ENCODE measurements around the gene EYS. TPM values are rescaled to one million over a fixed set of nuclear protein-coding genes. Genes with fewer than 3 reads are reported as not detected.

Gene EYS
- total and polyA plus RNA-seq, 4 donors, result not detected

DNA sequence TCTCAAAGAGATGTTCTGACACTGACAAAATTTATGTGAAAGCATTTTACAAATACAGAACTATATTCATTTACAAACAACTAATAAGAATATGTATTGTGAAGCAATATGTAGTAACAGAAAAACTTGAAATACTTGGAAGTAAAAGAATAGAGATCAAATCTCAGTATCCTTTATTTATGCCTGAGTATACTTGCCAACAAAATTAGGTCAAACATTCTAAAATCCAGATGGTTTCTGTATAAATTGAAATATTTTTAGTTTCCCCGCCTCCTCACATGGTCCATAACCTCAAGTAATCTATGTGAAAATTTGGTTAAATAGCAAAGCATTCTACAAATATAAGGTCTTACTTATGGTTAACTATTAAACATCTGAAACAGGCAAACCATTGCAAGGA, 545.4 kb downstream of the EYS start:
- Histone ChIP-seq H3K27me3 (ENCODE audit: control insufficient read depth in 1 of 2, insufficient read depth in 2 of 2, low read length in 1 of 2) (no peaks in the 10 kb centered on the region), H3K4me1 (ENCODE audit: control insufficient read depth in 1 of 2, insufficient read depth in 2 of 2, low read length in 2 of 2) (no peaks in the 10 kb centered on the region), H3K9me3 (ENCODE audit: control insufficient read depth, low read length) (no peaks in the 10 kb centered on the region), H3K4me3 (ENCODE audit: low read length in 2 of 2) (no peak overlapping the region), H3K36me3 (ENCODE audit: control insufficient read depth in 1 of 2, insufficient read depth in 2 of 2, low read length in 1 of 2) (no peaks in the 10 kb centered on the region), H3K27ac (ENCODE audit: low read depth in 1 of 2, low read length in 2 of 2) (no peak overlapping the region)
- intact Hi-C loops (cut with DNase I), result no loop called here
- DNase-seq (no peak), ATAC-seq (ENCODE audit: low FRiP score) (no peak)
- WGBS, 2 donors, result 11 to 26% methylated on average over 1 of the region's 1 CpG

DNA sequence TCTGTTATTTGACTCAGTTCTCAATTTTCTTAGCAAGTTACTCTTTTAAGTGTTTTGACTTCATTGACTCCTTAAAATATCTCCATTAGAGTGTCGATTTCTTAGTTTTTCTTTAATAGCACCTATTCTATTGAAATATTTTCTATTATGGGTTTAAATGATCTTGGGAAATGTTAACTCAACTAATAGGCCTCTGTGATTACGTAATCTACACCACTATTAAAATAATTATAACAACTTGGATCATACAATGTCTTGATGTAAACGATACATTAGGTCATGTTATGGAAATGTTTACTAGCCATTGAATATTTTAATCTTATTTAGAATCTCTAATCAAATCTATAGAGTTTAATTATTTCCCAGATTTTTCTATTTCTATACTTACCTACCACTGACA, 550.0 kb downstream of the EYS start:
- 48 to 61% methylated on average over 3 of the region's 3 CpGs for WGBS, 2 donors
- no peaks in the 10 kb centered on the region for H3K4me1 ChIP-seq (ENCODE audit: control insufficient read depth in 1 of 2, insufficient read depth in 2 of 2, low read length in 2 of 2)
- no peaks in the 10 kb centered on the region for H3K9me3 ChIP-seq (ENCODE audit: control insufficient read depth, low read length)
- no peak overlapping the region for H3K27ac ChIP-seq (ENCODE audit: low read depth in 1 of 2, low read length in 2 of 2)
- ATAC-seq (ENCODE audit: low FRiP score) (no peak), DNase-seq (no peak)
- no peaks in the 10 kb centered on the region for H3K36me3 ChIP-seq (ENCODE audit: control insufficient read depth in 1 of 2, insufficient read depth in 2 of 2, low read length in 1 of 2)
- H3K27me3 ChIP-seq (ENCODE audit: control insufficient read depth in 1 of 2, insufficient read depth in 2 of 2, low read length in 1 of 2), result no peaks in the 10 kb centered on the region
- intact Hi-C loops (cut with DNase I), result no loop called here
- H3K4me3 ChIP-seq (ENCODE audit: low read length in 2 of 2), result no peak overlapping the region

DNA sequence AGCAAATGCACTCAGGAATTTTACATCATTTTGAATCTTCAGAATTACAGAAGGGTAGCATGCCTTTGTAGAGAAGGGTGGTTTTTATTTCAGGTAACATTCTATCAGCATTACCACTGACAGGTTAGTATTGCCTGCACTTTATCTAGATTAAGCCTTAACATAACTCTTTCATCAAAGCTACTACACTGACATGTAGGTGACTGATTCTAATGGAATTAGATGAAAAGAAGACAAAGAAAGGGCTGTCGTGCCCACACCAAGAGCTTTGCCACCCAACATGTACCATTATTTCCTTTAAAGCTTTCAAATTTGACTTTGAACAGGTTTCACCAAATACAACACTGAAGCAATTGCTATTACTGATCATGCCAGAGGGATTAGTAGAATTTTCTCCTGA, 551.9 kb downstream of the EYS start:
- ATAC-seq (ENCODE audit: low FRiP score) (no peak), DNase-seq (no peak)
- Histone ChIP-seq H3K27me3 (ENCODE audit: control insufficient read depth in 1 of 2, insufficient read depth in 2 of 2, low read length in 1 of 2) (no peaks in the 10 kb centered on the region), H3K36me3 (ENCODE audit: control insufficient read depth in 1 of 2, insufficient read depth in 2 of 2, low read length in 1 of 2) (no peaks in the 10 kb centered on the region), H3K4me1 (ENCODE audit: control insufficient read depth in 1 of 2, insufficient read depth in 2 of 2, low read length in 2 of 2) (no peaks in the 10 kb centered on the region), H3K4me3 (ENCODE audit: low read length in 2 of 2) (no peak overlapping the region), H3K9me3 (ENCODE audit: control insufficient read depth, low read length) (no peaks in the 10 kb centered on the region), H3K27ac (ENCODE audit: low read depth in 1 of 2, low read length in 2 of 2) (no peak overlapping the region)
- WGBS, 2 donors, result 55 to 58% methylated on average over 1 of the region's 1 CpG
- intact Hi-C loops (cut with DNase I), result no loop called here

DNA sequence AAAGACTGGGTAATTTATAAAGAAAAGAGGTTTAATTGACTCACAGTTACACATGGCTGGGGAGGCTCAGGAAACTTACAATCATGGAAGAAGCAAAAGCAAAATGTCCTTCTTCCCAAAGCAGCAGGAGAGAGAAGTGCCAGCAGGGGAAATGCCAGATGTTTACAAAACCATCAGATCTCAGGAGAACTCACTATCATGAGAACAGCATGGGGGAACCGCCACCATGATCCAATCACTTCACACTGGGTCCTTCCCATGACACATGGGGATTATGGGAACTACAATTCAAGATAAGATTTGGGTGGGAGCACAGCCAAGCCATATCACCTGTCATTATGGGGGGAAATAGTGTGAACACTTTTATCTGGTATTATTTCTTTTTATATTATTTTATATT, 557.2 kb downstream of the EYS start:
- DNase-seq, result no peak
- Histone ChIP-seq H3K9me3 (ENCODE audit: control insufficient read depth, low read length) (no peaks in the 10 kb centered on the region), H3K27me3 (ENCODE audit: control insufficient read depth in 1 of 2, insufficient read depth in 2 of 2, low read length in 1 of 2) (no peaks in the 10 kb centered on the region), H3K36me3 (ENCODE audit: control insufficient read depth in 1 of 2, insufficient read depth in 2 of 2, low read length in 1 of 2) (no peaks in the 10 kb centered on the region), H3K27ac (ENCODE audit: low read depth in 1 of 2, low read length in 2 of 2) (no peak overlapping the region), H3K4me3 (ENCODE audit: low read length in 2 of 2) (no peak overlapping the region), H3K4me1 (ENCODE audit: control insufficient read depth in 1 of 2, insufficient read depth in 2 of 2, low read length in 2 of 2) (no peaks in the 10 kb centered on the region)
- no peak for ATAC-seq (ENCODE audit: low FRiP score)
- intact Hi-C loops (cut with DNase I), result no loop called here
- WGBS, 2 donors, result 47 to 48% methylated on average over 1 of the region's 1 CpG

DNA sequence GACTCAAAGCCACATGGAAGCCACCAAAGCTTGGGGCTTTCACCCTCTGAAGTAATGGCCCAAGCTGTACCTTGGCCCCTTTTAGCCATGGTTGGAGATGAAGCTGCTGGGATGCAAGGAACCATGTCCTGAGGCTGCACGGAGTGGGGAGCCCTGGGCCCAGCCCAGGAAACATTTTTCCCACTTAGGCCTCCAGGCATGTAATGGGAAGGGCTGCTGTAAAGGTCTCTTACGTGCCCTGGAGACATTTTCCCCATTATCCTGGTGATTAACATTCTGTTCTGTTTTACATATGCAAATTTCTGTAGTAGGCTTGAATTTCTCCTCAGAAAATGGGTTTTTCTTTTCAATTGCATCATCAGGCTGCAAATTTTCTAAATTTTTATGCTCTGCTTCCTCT, 558.2 kb downstream of the EYS start:
- Histone ChIP-seq H3K27me3 (ENCODE audit: control insufficient read depth in 1 of 2, insufficient read depth in 2 of 2, low read length in 1 of 2) (no peaks in the 10 kb centered on the region), H3K36me3 (ENCODE audit: control insufficient read depth in 1 of 2, insufficient read depth in 2 of 2, low read length in 1 of 2) (no peaks in the 10 kb centered on the region), H3K27ac (ENCODE audit: low read depth in 1 of 2, low read length in 2 of 2) (no peak overlapping the region), H3K9me3 (ENCODE audit: control insufficient read depth, low read length) (no peaks in the 10 kb centered on the region), H3K4me3 (ENCODE audit: low read length in 2 of 2) (no peak overlapping the region), H3K4me1 (ENCODE audit: control insufficient read depth in 1 of 2, insufficient read depth in 2 of 2, low read length in 2 of 2) (no peaks in the 10 kb centered on the region)
- ATAC-seq (ENCODE audit: low FRiP score) (no peak), DNase-seq (no peak)
- intact Hi-C loops (cut with DNase I), result no loop called here
- 78 to 79% methylated on average over 2 of the region's 2 CpGs for WGBS, 2 donors

DNA sequence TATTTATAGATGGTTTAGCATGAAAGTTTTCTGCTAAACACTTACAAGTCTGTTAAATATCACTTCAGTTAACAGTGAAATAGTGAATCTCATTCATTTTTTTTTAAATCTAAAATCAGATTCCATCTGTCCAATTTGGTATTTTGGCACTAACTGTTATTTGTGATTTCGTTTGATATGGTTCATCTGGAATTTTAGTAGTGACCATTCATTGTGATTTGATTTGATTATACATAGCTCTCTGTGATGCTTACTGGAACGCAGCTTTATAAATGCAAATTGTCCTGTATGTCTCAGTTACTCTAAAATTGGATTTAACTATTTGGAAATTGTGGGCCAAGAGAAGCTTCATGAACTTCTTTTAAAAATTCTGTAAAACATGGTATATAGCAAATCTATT, 571.5 kb downstream of the EYS start:
- 68 to 79% methylated on average over 2 of the region's 2 CpGs for WGBS, 2 donors
- no peak for DNase-seq
- Histone ChIP-seq H3K36me3 (ENCODE audit: control insufficient read depth in 1 of 2, insufficient read depth in 2 of 2, low read length in 1 of 2) (no peaks in the 10 kb centered on the region), H3K4me3 (ENCODE audit: low read length in 2 of 2) (no peak overlapping the region), H3K27me3 (ENCODE audit: control insufficient read depth in 1 of 2, insufficient read depth in 2 of 2, low read length in 1 of 2) (no peaks in the 10 kb centered on the region), H3K27ac (ENCODE audit: low read depth in 1 of 2, low read length in 2 of 2) (no peak overlapping the region), H3K9me3 (ENCODE audit: control insufficient read depth, low read length) (no peaks in the 10 kb centered on the region), H3K4me1 (ENCODE audit: control insufficient read depth in 1 of 2, insufficient read depth in 2 of 2, low read length in 2 of 2) (peaks cover 0 to 1% of the 10 kb centered on the region in 2 donors)
- no peak for ATAC-seq (ENCODE audit: low FRiP score)
- intact Hi-C loops (cut with DNase I), result no loop called here

DNA sequence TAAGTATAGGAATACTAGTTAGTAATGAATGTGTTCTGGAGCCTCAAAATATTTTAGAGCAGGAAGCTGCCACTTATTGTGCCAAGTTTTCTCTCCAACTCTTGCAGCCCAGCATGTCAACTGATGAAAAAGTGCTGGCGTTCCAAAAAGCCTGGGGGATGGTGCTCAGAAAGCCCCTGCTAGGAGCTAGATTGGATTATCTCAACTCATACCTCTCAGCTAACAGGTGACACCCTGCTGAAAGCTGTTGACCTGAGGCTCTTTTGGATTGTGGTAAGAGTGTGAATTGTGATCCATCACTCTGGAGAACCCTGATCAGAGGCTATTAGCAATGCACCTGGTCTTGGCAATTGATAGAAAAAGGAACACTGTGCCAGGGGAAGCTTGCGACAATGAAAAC, 580.4 kb downstream of the EYS start:
- no peak overlapping the region for H3K27ac ChIP-seq (ENCODE audit: low read depth in 1 of 2, low read length in 2 of 2)
- WGBS, 2 donors, result 51 to 60% methylated on average over 2 of the region's 2 CpGs
- H3K4me3 ChIP-seq (ENCODE audit: low read length in 2 of 2), result no peak overlapping the region
- ATAC-seq (ENCODE audit: low FRiP score) (no peak), DNase-seq (no peak)
- intact Hi-C loops (cut with DNase I), result no loop called here
- no peaks in the 10 kb centered on the region for H3K9me3 ChIP-seq (ENCODE audit: control insufficient read depth, low read length)
- H3K4me1 ChIP-seq (ENCODE audit: control insufficient read depth in 1 of 2, insufficient read depth in 2 of 2, low read length in 2 of 2), result no peaks in the 10 kb centered on the region
- H3K27me3 ChIP-seq (ENCODE audit: control insufficient read depth in 1 of 2, insufficient read depth in 2 of 2, low read length in 1 of 2), result no peaks in the 10 kb centered on the region
- H3K36me3 ChIP-seq (ENCODE audit: control insufficient read depth in 1 of 2, insufficient read depth in 2 of 2, low read length in 1 of 2), result no peaks in the 10 kb centered on the region

DNA sequence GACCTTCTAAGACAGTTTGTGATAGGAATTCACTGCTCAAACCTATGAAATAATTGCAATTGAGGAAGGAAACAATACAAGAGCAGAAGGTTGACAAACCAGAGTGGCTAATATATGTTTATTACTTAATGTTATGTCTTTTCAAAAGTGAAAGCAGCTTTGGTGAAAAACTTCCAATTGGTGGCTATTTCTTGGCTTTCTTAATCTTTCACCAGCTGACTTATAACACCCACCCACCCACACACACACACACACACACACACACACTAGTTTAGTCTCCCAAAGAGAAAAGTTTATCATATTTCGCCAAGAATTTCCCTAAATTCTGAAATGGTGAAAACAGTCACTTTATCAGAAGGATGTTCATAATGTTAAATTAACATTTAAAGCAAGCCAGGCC, 583.5 kb downstream of the EYS start:
- intact Hi-C loops (cut with DNase I), result no loop called here
- ATAC-seq (ENCODE audit: low FRiP score) (no peak), DNase-seq (no peak)
- no peaks in the 10 kb centered on the region for H3K4me1 ChIP-seq (ENCODE audit: control insufficient read depth in 1 of 2, insufficient read depth in 2 of 2, low read length in 2 of 2)
- H3K36me3 ChIP-seq (ENCODE audit: control insufficient read depth in 1 of 2, insufficient read depth in 2 of 2, low read length in 1 of 2), result no peaks in the 10 kb centered on the region
- no peaks in the 10 kb centered on the region for H3K9me3 ChIP-seq (ENCODE audit: control insufficient read depth, low read length)
- no peak overlapping the region for H3K27ac ChIP-seq (ENCODE audit: low read depth in 1 of 2, low read length in 2 of 2)
- no peaks in the 10 kb centered on the region for H3K27me3 ChIP-seq (ENCODE audit: control insufficient read depth in 1 of 2, insufficient read depth in 2 of 2, low read length in 1 of 2)
- H3K4me3 ChIP-seq (ENCODE audit: low read length in 2 of 2), result no peak overlapping the region
- WGBS, 2 donors, result 42 to 62% methylated on average over 1 of the region's 1 CpG

DNA sequence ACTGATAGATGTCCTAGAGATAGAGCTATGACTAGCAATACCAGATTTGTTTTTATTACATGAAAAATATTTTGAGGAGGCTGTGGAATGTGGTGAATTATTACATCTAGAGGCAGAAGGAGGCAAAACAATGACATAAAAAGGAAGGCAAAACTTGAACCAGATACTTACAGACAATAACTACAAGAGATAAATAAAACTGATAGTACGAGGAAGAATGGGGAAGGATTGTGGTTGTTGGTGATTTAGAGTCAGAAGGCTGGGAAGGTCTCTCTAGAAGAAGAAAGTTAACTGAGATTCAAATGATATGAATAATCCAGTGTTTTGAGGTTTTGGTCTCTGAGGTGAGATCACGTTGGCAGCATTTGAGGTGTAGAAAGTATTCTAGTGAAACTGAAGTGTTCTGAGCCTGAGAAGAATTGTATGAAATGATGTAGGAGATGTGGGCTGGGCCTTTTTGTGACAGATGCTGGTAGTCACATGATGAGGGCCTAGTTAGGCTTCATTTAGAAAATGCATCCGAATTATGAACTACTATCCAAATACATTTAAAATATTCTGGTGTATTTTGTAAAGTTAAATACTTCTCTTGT, 589.1 kb downstream of the EYS start:
- H3K36me3 ChIP-seq (ENCODE audit: control insufficient read depth in 1 of 2, insufficient read depth in 2 of 2, low read length in 1 of 2), result no peaks in the 10 kb centered on the region
- H3K4me3 ChIP-seq (ENCODE audit: low read length in 2 of 2), result no peak overlapping the region
- no peak for ATAC-seq (ENCODE audit: low FRiP score)
- WGBS, 2 donors, result 63 to 78% methylated on average over 3 of the region's 3 CpGs
- H3K27ac ChIP-seq (ENCODE audit: low read depth in 1 of 2, low read length in 2 of 2), result no peak overlapping the region
- H3K4me1 ChIP-seq (ENCODE audit: control insufficient read depth in 1 of 2, insufficient read depth in 2 of 2, low read length in 2 of 2), result no peaks in the 10 kb centered on the region
- H3K27me3 ChIP-seq (ENCODE audit: control insufficient read depth in 1 of 2, insufficient read depth in 2 of 2, low read length in 1 of 2), result no peaks in the 10 kb centered on the region
- H3K9me3 ChIP-seq (ENCODE audit: control insufficient read depth, low read length), result no peaks in the 10 kb centered on the region
- DNase-seq, result no peak
- intact Hi-C loops (cut with DNase I), result no loop called here
